ENCODE measurements around the gene BEST1. TPM values are rescaled to one million over a fixed set of nuclear protein-coding genes. Genes with fewer than 3 reads are reported as not detected.

Gene BEST1
- polyA plus RNA-seq, 1 donor from 2014 or later = 6.4 TPM

DNA sequence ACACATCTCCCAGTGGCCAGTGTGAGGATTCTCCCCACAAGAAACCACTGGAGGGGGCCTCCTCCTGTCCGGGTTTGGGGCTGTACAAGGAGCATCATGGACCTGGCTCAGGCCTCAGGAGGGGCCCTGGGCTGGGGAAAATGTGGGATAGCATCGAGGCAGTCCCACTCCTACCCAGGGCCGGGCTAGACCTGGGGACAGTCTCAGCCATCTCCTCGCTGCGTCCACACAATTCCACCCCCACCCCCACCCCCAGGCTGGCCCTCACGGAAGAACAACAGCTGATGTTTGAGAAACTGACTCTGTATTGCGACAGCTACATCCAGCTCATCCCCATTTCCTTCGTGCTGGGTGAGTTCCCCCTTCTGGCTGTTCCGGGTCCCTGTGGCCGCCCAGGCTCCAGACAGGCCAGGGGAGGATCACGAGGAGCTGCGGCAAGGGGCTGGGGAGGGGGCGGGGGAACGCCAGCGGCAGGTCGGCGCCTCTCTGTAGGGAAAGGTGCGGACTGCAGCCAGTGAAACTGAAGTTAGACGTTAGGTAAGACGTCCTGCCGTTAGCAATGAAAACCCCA is 4.8 kb downstream of the BEST1 start:
- H3K36me3 ChIP-seq (ENCODE audit: insufficient read depth, low read length) = no peaks in the 10 kb centered on the region
- TF ChIP-seq CTCF (IDR thresholded peaks at IDR 0.05; ENCODE audit: poor library complexity, severe bottlenecking) (no peak), EP300 (conservative IDR thresholded peaks at IDR 0.05; ENCODE audit: poor library complexity, severe bottlenecking) (no peak), POLR2AphosphoS5 (IDR thresholded peaks at IDR 0.05) (no peak), MXI1 (conservative IDR thresholded peaks at IDR 0.05; ENCODE audit: poor library complexity, severe bottlenecking) (no peak), TAF1 (IDR thresholded peaks at IDR 0.05; ENCODE audit: low read depth) (no peak), EZH2 (IDR thresholded peaks at IDR 0.05; ENCODE audit: borderline replicate concordance, insufficient read depth, low read length, poor library complexity, severe bottlenecking) (no peak), SMC3 (conservative IDR thresholded peaks at IDR 0.05; ENCODE audit: poor library complexity) (no peak), RAD21 (conservative IDR thresholded peaks at IDR 0.05) (no peak)
- TF ChIP-seq, protein P1, sequence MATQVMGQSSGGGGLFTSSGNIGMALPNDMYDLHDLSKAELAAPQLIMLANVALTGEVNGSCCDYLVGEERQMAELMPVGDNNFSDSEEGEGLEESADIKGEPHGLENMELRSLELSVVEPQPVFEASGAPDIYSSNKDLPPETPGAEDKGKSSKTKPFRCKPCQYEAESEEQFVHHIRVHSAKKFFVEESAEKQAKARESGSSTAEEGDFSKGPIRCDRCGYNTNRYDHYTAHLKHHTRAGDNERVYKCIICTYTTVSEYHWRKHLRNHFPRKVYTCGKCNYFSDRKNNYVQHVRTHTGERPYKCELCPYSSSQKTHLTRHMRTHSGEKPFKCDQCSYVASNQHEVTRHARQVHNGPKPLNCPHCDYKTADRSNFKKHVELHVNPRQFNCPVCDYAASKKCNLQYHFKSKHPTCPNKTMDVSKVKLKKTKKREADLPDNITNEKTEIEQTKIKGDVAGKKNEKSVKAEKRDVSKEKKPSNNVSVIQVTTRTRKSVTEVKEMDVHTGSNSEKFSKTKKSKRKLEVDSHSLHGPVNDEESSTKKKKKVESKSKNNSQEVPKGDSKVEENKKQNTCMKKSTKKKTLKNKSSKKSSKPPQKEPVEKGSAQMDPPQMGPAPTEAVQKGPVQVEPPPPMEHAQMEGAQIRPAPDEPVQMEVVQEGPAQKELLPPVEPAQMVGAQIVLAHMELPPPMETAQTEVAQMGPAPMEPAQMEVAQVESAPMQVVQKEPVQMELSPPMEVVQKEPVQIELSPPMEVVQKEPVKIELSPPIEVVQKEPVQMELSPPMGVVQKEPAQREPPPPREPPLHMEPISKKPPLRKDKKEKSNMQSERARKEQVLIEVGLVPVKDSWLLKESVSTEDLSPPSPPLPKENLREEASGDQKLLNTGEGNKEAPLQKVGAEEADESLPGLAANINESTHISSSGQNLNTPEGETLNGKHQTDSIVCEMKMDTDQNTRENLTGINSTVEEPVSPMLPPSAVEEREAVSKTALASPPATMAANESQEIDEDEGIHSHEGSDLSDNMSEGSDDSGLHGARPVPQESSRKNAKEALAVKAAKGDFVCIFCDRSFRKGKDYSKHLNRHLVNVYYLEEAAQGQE (IDR thresholded peaks at IDR 0.05; ENCODE audit: borderline replicate concordance) = no peak
- H3K9me2 ChIP-seq (ENCODE audit: insufficient read depth, low read length) = no peaks in the 10 kb centered on the region
- H3K4me3 ChIP-seq (ENCODE audit: low read length) = peak overlapping the region; percentile 7
- no peaks in the 10 kb centered on the region for H4K20me1 ChIP-seq (ENCODE audit: insufficient read depth)
- H2AFZ ChIP-seq (ENCODE audit: low read depth, low read length) = no peak overlapping the region
- no peaks in the 10 kb centered on the region for H3K79me2 ChIP-seq (replicated peaks; ENCODE audit: insufficient read depth, low read length)
- no peak overlapping the region for H3K27ac ChIP-seq (ENCODE audit: low read length)
- no peak overlapping the region for H3K4me2 ChIP-seq (ENCODE audit: low read length)
- H3K27me3 ChIP-seq (ENCODE audit: insufficient read depth, low read depth, low read length) = peaks cover 24% of the 10 kb centered on the region
- no peak overlapping the region for H3K9ac ChIP-seq (ENCODE audit: low read length)
- H3K9me3 ChIP-seq (ENCODE audit: low read length) = no peaks in the 10 kb centered on the region
- no peaks in the 10 kb centered on the region for H3F3A ChIP-seq (ENCODE audit: insufficient read depth, low read length, poor library complexity, severe bottlenecking)

- H3K4me2 ChIP-seq (ENCODE audit: low read length) = no peak overlapping the region
- peak overlapping the region; percentile 7 for H3K4me3 ChIP-seq (ENCODE audit: low read length)
- peaks cover 24% of the 10 kb centered on the region for H3K27me3 ChIP-seq (ENCODE audit: insufficient read depth, low read depth, low read length)
- H3K9me3 ChIP-seq (ENCODE audit: low read length) = no peaks in the 10 kb centered on the region
- no peaks in the 10 kb centered on the region for H3K79me2 ChIP-seq (replicated peaks; ENCODE audit: insufficient read depth, low read length)
- no peak overlapping the region for H3K27ac ChIP-seq (ENCODE audit: low read length)
- H2AFZ ChIP-seq (ENCODE audit: low read depth, low read length) = no peak overlapping the region
- H3F3A ChIP-seq (ENCODE audit: insufficient read depth, low read length, poor library complexity, severe bottlenecking) = no peaks in the 10 kb centered on the region
- no peak for TF ChIP-seq TAF1 (IDR thresholded peaks at IDR 0.05; ENCODE audit: low read depth)
- TF ChIP-seq EZH2 (IDR thresholded peaks at IDR 0.05; ENCODE audit: borderline replicate concordance, insufficient read depth, low read length, poor library complexity, severe bottlenecking) = no peak
- TF ChIP-seq RAD21 (conservative IDR thresholded peaks at IDR 0.05) = no peak
- no peak for TF ChIP-seq CTCF (IDR thresholded peaks at IDR 0.05; ENCODE audit: poor library complexity, severe bottlenecking)
- TF ChIP-seq, protein P1 (IDR thresholded peaks at IDR 0.05; ENCODE audit: borderline replicate concordance) = no peak
- no peak for TF ChIP-seq MXI1 (conservative IDR thresholded peaks at IDR 0.05; ENCODE audit: poor library complexity, severe bottlenecking)
- TF ChIP-seq EP300 (conservative IDR thresholded peaks at IDR 0.05; ENCODE audit: poor library complexity, severe bottlenecking) = no peak
- no peak for TF ChIP-seq SMC3 (conservative IDR thresholded peaks at IDR 0.05; ENCODE audit: poor library complexity)
- TF ChIP-seq POLR2AphosphoS5 (IDR thresholded peaks at IDR 0.05) = no peak
- H3K9me2 ChIP-seq (ENCODE audit: insufficient read depth, low read length) = no peaks in the 10 kb centered on the region
- no peaks in the 10 kb centered on the region for H3K36me3 ChIP-seq (ENCODE audit: insufficient read depth, low read length)
- H4K20me1 ChIP-seq (ENCODE audit: insufficient read depth) = no peaks in the 10 kb centered on the region
- no peak overlapping the region for H3K9ac ChIP-seq (ENCODE audit: low read length)
These were observed 5.4 kb downstream of the BEST1 start for GRCh38 chr11:61955422-61956135.
